A549 (cell line): ENCODE data around the gene CLDN6.

Experiments
- HDAC2 ChIP-seq: fragments of 200-600 bp; sonication (generic); IDR thresholded peaks from 2 replicates; pipeline ENCODE4 v1.6.1; 2016
- HEYL ChIP-seq: fragments of 250-450 bp; sonication (Bioruptor Pico); IDR thresholded peaks from 2 replicates; pipeline ENCODE4 v1.8.0; 2021; ENCODE audit warnings: mild to moderate bottlenecking, moderate library complexity
- POLR2A ChIP-seq: IDR thresholded peaks from 2 replicates; pipeline ENCODE4 v1.6.1; 2012; ENCODE audit warnings: mild to moderate bottlenecking, low read length
- RCOR1 ChIP-seq: fragments of 150-350 bp; IDR thresholded peaks from 2 replicates; pipeline ENCODE4 v1.6.1; 2014; ENCODE audit warnings: antibody characterized with exemption, low read length, low read depth
- RNF2 ChIP-seq: fragments of 200-600 bp; sonication (generic); IDR thresholded peaks from 2 replicates; pipeline ENCODE4 v1.6.1; 2016; ENCODE audit warnings: low read depth, mild to moderate bottlenecking, antibody characterized with exemption, moderate library complexity, borderline replicate concordance
- SREBF2 ChIP-seq: fragments of 450-650 bp; IDR thresholded peaks from 2 replicates; pipeline ENCODE4 v1.6.1; 2014; ENCODE audit warnings: mild to moderate bottlenecking, moderate library complexity
- TF ChIP-seq, protein P1 (sequence below): fragments of >200 bp; sonication (Bioruptor Twin); formaldehyde crosslinking; IDR thresholded peaks from 3 replicates; pipeline ENCODE4 v1.5.1; 2016
- TF ChIP-seq, protein P2 (sequence below): IDR thresholded peaks from 2 replicates; pipeline ENCODE4 v1.6.1; 2012
- TF ChIP-seq, protein P3 (sequence below): fragments of 150-350 bp; IDR thresholded peaks from 2 replicates; pipeline ENCODE4 v1.6.1; 2014; ENCODE audit warnings: low read depth, mild to moderate bottlenecking, low read length

DNA sequence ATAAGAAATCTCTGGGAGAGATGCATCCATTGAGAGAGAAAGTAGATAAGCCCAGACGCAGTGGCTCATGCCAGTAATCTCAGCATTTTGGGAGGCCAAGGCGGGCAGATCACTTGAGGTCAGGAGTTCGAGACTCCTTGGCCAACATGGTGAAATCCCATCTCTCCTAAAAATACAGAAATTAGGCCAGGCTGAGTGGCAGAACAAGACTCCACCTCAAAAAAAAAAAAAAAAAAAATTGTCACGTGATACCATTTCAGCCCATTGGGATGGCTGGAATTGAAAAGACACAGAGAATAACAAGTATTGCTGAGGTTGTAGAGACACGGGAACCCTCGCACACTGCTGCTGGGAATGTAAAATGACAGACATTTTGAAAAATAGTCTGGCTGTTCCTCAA, 44.6 kb upstream of the CLDN6 start:
- TF ChIP-seq, protein P1, sequence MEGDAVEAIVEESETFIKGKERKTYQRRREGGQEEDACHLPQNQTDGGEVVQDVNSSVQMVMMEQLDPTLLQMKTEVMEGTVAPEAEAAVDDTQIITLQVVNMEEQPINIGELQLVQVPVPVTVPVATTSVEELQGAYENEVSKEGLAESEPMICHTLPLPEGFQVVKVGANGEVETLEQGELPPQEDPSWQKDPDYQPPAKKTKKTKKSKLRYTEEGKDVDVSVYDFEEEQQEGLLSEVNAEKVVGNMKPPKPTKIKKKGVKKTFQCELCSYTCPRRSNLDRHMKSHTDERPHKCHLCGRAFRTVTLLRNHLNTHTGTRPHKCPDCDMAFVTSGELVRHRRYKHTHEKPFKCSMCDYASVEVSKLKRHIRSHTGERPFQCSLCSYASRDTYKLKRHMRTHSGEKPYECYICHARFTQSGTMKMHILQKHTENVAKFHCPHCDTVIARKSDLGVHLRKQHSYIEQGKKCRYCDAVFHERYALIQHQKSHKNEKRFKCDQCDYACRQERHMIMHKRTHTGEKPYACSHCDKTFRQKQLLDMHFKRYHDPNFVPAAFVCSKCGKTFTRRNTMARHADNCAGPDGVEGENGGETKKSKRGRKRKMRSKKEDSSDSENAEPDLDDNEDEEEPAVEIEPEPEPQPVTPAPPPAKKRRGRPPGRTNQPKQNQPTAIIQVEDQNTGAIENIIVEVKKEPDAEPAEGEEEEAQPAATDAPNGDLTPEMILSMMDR = no peak
- TF ChIP-seq POLR2A (no peak), SREBF2 (no peak), RCOR1 (no peak), RNF2 (no peak), HDAC2 (no peak), HEYL (no peak)
- TF ChIP-seq, protein P2, sequence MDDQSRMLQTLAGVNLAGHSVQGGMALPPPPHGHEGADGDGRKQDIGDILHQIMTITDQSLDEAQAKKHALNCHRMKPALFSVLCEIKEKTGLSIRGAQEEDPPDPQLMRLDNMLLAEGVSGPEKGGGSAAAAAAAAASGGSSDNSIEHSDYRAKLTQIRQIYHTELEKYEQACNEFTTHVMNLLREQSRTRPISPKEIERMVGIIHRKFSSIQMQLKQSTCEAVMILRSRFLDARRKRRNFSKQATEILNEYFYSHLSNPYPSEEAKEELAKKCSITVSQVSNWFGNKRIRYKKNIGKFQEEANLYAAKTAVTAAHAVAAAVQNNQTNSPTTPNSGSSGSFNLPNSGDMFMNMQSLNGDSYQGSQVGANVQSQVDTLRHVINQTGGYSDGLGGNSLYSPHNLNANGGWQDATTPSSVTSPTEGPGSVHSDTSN = no peak
- TF ChIP-seq, protein P3, sequence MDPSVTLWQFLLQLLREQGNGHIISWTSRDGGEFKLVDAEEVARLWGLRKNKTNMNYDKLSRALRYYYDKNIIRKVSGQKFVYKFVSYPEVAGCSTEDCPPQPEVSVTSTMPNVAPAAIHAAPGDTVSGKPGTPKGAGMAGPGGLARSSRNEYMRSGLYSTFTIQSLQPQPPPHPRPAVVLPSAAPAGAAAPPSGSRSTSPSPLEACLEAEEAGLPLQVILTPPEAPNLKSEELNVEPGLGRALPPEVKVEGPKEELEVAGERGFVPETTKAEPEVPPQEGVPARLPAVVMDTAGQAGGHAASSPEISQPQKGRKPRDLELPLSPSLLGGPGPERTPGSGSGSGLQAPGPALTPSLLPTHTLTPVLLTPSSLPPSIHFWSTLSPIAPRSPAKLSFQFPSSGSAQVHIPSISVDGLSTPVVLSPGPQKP = no peak
